Spleen (tissue), 7 donors: ENCODE data around the gene TMEM125.

ENCODE experiments used
- POLR2A ChIP-seq, 3 donors: fragments of 450-650 bp; IDR thresholded peaks; one replicate each; pipeline ENCODE4 v1.5.1; 2017; ENCODE audit warnings: antibody characterized with exemption in 3 of 3, mild to moderate bottlenecking in 1 of 3
- POLR2AphosphoS5 ChIP-seq, 3 donors: sonication (generic); formaldehyde crosslinking; IDR thresholded peaks; one replicate each; pipeline ENCODE4 v1.5.1; 2017; ENCODE audit warnings: antibody characterized with exemption in 3 of 3
- TF ChIP-seq, protein P1 (sequence below), 11 experiments: fragments of 200-600 bp in 7 of 11; fragments of 450-650 bp in 4 of 11; sonication (generic) in 4 of 11; IDR thresholded peaks in 8 of 11; conservative IDR thresholded peaks in 3 of 11; 1 replicate in 7 of 11; 2 replicates in 4 of 11; pipeline versions ENCODE4 v1.4.0 to v1.8.0; 2016 to 2021; ENCODE audit warnings: antibody characterized with exemption in 11 of 11, inconsistent platforms in 4 of 11, mild to moderate bottlenecking in 1 of 11
- donor health status: DM: no; HTN: no; CAD: no; lungs with moderate emphysema.
- donor health status: DM: no; HTN: no; CAD: no.
- donor health status: DM: no; HTN: no; CAD: no.

DNA sequence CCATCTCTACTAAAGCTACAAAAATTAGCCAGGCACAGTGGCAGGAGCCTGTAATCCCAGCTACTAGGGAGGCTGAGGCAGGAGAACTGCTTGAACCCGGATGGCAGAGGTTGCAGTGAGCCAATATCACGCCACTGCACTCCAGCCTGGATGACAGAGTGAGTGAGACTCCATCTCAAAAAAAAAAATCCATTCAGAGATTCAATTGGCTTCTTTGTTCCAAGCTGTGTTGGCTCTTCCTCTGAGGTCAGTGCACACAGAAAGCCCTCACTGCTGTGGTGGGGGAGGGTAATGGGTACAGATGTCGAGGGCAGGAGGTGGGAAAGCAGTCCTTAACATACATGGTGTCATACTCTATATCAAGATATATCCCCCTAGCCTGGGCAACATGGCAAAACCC, 45.7 kb downstream of the TMEM125 start:
- TF ChIP-seq, protein P1, sequence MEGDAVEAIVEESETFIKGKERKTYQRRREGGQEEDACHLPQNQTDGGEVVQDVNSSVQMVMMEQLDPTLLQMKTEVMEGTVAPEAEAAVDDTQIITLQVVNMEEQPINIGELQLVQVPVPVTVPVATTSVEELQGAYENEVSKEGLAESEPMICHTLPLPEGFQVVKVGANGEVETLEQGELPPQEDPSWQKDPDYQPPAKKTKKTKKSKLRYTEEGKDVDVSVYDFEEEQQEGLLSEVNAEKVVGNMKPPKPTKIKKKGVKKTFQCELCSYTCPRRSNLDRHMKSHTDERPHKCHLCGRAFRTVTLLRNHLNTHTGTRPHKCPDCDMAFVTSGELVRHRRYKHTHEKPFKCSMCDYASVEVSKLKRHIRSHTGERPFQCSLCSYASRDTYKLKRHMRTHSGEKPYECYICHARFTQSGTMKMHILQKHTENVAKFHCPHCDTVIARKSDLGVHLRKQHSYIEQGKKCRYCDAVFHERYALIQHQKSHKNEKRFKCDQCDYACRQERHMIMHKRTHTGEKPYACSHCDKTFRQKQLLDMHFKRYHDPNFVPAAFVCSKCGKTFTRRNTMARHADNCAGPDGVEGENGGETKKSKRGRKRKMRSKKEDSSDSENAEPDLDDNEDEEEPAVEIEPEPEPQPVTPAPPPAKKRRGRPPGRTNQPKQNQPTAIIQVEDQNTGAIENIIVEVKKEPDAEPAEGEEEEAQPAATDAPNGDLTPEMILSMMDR (IDR thresholded peaks at IDR 0.05 in 8 of 11, conservative IDR thresholded peaks at IDR 0.05 in 3 of 11), result no peak
- no peak for TF ChIP-seq POLR2AphosphoS5 (IDR thresholded peaks at IDR 0.05)
- TF ChIP-seq POLR2A (IDR thresholded peaks at IDR 0.05), result no peak
